ENCODE measurements around the gene CCDC194.
A peak's percentile ranks its signal among the peaks of the same experiment; 100 is the strongest.

CCDC194 gene

GRCh38 chr19:17405250-17406045, 11.5 kb upstream of the CCDC194 start, which contains the start of gene BST2:
BST2 (minus strand) TSS chr19:17405630; CDS start chr19:17405575, 55 bp downstream.
- DNase-seq, result peak; percentile 41 to 69

DNA sequence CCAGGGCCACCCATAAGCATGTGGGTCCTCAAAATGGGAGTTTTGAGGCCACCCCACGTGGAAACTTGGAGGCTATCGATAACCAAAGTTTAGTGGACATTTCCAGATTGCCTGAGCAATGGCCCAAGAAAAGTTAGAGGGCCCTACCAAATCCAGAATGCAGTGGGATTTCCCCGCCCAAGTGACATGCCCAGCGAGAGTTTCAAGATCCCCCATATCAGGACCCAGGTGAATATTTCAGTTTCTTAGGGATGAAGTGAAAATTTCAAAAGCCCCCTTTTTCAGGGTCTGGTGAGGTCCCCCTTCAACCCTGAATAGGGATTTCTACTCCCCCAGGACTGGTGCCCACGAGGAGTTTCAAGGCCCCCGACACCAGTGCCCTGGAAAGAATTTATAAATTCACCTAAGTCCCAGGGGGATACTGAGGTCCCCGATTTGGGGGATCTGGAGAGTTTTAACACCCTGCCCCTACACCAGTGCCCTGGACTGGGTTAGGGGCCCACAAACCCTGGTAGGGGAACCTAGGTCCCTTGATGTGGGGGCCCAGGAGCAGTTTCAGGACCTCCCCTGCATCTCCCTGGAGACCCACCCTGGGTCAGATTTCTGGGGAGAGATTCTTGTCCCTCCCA, 10.7 kb upstream of the CCDC194 start:
- DNase-seq, result no peak

GRCh38 chr19:17404015-17404414, 10.0 kb upstream of the CCDC194 start:
- no peak for DNase-seq

- peak; percentile 33 to 50 for DNase-seq
Measured at GRCh38 chr19:17402982-17403855, 9.2 kb upstream of the CCDC194 start.

- no peak for DNase-seq
Measured at GRCh38 chr19:17401628-17402027, 7.6 kb upstream of the CCDC194 start.

GRCh38 chr19:17398902-17399527, 5.0 kb upstream of the CCDC194 start:
- no peak for DNase-seq

DNA sequence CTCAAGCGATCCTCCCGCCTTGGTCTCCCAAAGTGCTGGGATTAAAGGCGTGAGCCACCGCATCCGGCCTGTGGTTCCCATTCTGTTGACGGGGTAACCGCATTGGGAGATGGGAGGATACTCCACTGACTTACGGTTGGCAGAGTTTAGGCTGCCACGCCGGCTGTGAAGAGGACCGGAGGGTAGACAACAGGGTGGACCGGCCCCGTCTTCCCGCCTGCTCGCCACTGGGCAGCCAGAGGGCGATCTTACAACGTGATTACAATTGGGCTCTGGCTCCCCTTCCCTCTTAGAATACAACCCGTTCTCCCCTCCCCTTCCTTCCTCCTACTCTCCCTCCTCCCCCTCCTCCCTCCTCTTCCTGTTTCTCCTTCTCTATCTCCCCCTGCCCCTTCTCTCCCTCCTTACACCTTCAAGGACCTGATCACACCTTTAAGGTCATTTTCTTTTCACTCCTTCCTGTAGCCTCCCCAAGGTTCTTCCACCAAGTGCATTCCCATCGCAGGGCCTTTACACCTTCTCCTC, 957 bp upstream of the CCDC194 start:
- DNase-seq, result peak; percentile 65 to 75

GRCh38 chr19:17393002-17393401, 994 bp downstream of the CCDC194 start:
- no peak for DNase-seq

DNA sequence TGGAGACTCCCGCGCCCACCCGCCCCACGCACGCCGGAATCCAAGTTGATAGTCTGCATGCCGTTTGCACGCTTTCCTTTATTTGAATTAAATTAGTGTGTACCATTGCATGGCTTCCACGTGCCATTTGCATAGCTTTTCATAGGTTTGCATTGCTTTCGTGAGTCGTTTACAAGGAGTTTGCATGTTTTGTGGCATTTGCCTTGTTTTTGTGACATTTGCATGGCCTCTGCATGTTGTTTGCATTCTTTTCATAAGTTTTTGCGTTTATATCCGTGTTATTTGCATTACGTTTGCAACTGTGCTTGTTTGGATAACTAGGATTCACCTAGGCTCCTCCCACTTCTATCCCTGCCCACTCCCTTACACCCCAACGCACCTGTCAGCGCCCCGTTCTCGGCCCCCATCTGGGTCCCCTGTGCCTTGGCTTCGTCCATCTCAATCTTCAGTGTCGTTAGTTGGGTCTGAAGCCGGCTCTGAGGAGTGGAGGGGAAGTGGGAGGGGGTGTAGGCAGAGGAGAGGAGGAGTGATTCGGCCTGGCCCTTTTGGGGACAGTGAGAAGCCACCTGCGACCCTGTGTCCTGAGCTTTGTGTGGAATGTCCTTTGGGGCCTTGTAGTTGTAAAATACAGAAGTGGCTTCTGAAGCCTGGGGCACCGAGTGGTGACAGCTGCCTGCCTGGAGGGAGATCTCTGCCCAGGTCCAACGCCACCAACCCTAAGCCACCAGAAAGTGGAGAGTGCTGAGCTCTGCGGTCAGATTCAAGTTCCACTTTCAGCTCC, 2.4 kb downstream of the CCDC194 start:
- no peak for DNase-seq

GRCh38 chr19:17390665-17391370, 3.2 kb downstream of the CCDC194 start:
- DNase-seq, result peak; percentile 83 to 92

DNA sequence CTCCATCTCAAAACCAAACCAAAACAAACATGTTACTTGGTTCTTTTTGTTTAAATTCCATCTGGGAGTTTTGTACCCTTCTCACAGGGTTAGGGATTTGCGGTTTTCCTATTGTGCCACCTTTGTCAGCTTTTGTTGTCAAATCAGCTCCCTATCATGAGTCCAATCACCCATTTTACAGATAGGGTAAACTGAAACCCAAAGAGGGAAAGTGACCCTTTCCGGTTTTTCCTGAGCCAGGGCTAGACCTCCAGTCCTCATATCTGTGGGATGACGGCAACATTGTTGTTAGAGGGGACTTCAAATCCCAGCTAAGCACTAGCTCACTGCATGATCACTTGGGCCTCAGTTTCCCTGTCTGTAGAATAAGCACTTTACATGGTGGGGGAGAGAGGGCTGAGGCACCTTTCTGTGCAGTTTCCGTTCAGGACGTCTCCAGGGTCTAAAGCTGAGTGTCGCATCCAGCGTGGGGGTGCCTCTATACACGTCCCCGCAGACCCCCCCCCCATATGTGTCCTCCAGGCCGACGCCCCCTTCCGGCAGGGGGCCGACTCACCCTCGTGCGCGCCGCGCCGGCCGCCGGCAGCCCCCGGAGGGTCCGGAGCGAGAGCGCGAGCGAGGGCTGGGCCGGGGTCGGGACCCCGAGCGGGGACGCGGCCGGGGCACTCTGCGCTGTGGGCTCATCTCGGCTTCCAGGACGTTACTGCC, 3.9 kb downstream of the CCDC194 start:
- DNase-seq, result no peak

GRCh38 chr19:17389288-17389687, 4.7 kb downstream of the CCDC194 start:
- DNase-seq, result no peak

DNA sequence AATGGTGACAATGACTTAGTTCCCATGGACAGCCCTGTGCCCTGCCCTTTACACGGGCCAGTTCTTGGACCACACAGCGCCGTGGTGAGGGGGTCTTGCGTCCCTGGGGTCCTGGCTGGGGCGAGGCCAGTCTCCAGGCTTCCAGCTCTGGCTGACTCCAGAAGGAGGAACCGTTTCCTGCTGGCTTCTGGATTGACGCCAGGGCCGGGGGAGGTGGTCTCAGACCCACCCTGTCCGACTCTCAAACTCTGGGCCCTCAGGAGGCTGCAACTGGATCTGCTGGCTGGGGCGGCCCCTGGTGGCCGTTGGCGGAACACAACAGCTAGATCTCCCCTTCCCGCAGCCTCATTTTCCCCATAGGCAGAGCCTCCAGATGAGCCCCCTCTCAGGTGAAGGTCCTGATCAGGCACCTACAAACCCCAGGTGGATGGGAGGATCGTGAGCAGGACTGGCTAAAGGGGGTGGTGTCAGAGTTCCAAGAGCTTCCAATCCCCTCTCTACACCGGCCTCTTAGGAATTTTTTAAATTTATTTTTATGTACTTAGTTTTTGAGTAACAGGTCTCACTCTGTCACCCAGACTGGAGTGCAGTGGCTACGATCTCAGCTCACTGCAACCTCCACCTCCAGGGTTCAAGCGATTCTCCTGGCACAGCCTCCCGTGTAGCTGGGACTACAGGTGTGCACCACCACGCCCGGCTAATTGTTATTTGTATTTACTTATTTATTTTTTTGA, 8.0 kb downstream of the CCDC194 start:
- peak; percentile 44 to 64 for DNase-seq

DNA sequence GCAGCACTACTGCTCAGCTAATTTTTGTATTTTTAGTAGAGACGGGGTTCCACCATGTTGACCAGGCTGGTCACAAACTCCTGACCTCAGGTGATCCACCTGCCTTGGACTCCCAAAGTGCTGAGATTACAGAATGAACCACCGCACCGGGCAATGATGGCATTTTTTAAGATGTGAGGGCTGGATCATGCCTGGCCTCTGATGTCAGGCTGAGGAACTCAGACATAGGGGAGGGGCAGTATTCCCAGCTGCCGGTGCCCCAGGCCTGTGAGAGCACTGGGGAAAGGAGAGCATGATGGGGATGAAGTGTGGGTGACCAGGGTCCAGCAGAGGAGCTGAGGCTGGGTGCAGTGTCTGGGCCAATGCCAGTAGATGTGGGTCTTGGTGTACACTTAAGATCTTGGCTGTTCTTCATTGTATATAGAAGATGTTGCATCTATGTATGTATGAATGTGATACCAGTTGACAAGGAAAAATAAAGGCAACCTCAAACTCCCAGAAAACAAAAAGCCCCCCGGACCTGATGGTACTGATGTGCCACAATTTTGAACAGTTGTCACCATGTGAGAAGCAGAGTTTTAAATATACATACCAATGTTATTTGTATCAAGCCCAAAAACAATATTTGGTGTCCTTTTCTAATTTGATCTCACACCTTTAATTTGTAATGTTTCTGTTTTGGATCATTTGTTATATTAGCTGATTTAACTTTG, 13.4 kb downstream of the CCDC194 start:
- DNase-seq, result no peak

- no peak for DNase-seq
Measured at GRCh38 chr19:17379221-17379631, 14.8 kb downstream of the CCDC194 start.

DNA sequence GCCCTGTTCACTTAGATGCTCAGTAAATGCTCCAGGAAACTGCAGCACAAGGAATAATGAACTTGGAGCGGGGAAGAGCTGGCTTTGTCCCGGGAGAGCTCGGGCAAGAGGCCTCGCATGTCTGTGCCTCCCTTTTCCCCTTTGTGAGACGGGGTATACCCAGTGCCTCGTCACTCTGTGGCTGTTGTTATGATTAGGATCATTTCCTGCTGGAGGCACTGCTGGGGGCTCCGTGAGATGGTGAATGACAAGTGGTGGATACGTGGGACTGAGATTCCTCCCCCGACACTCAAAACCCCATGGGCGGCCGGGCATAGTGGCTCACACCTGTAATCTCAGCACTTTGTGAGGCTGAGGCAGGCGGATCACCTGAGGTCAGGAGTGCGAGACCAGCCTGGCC, 15.7 kb downstream of the CCDC194 start:
- no peak for DNase-seq

DNA sequence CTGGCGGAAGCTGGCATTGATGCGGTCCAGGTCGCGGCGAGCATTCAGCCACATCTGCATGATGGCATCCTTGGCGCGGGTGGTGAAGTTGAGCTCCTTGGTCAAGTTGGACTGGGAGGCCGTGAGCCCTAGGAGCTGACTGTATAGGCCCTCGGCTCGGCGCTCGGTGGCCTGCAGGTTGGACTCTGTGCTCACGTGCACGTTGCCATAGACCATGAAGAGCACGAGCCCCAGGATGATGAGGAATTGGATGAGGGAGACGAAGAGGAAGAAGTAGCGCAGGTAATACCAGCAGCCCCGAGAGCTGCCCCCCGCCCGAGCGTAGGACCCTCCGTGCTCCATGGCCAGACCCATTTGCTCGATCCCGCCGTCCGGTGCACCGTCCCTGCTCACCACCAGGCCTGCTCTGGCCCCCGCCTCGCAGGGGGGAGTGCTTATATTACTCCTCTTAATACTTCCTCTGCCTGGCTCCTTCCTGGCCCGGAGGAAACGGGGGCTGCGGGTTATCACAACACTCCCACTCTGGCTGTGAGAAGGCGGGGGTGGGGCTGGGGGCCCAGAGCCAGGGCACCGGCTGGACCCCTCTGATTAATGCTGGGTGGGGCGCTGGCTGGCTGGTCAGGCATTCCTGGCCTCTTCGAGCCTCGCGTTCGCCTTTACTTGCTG, 16.9 kb downstream of the CCDC194 start, which contains the start of gene PLVAP:
TSS of gene PLVAP (minus strand) at position 408 of the 666 bp plus-strand sequence. CDS start at position 354, 54 bp downstream.
- DNase-seq, result no peak

GRCh38 chr19:17370026-17370587, 23.9 kb downstream of the CCDC194 start:
- DNase-seq, result no peak
